NCI-H1105 treated with DMSO at 0.1 percent for 48 hours (cell line): ENCODE data around the gene MAD2L1.

Source experiments
- DNase-seq: peaks from one replicate; lab custom pipeline; 2025; lab: John Stamatoyannopoulos, UW

Gene MAD2L1

DNA sequence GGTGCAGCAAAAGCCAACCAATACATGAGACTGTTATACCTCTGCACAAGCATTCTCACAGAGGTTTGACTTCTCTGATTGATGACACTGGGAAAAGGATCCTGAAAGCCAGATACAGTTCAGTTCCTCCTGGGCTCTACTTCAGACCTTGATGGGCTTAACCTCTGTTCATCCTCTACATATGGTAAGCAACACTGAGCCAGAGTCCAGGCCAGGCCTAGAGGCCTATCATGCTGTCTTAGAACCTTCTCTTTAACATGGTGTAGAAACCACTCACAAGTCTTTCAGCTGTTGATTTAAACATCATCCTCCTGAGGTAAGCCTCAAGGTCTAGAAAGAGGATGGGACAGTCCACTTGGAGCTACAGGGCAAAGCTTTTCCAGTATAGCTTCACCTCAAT, 9.2 kb downstream of the MAD2L1 start:
- DNase-seq, result no peak

DNA sequence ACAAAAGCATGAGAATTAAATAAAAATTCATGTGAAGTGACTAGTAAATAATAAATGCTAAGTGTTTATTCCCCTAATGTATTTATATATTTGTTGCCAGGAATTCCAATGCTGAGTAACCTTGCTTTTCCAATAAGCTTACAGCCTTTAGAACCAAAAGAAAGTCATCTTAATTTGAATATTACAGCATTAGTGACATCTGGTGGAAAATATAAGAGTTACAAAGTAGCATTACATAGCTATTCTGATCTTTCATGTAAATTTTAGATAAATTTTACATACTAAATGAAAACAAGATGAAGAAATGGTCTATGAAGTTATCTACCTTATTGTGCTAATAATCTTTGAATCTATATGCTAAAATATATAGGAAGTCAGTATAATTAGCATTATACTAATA, 10.4 kb downstream of the MAD2L1 start:
- DNase-seq, result no peak

DNA sequence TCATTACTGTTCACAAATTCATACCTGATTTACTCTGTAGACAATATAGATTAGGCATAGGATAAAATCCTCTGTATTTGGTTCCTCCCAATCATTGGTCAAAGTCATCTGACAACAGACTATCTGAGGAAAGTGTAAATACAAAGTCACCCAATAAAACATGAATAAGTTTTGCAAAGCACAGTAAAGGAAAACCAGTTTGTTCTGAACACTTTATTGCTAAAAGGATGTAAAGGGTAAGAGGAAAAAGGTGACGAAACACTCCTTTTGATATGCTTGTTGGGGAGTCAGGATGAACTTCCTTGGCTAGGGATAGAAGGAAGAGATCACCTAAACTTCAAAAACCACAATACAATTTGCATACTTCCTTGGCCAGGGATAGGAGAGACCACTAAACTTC, 10.9 kb downstream of the MAD2L1 start:
- no peak for DNase-seq

DNA sequence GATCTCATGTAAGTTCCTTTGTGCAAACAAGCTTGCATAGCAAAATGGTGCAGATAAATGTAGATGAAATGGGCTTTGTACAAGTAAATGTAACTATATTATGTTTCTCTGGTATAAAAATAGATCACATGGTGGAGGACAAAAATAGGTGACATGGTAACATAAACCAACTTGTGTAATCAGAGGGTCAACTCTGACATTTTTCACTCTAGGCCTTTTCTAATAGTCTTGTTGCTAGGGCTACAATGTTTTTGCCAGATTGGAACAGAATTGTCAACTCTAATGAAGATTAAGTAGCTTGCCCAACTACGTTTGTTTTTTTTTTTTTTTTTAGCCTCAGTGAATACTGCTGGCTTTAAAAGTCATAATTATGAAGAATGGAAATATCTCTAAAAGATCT, 11.5 kb downstream of the MAD2L1 start:
- DNase-seq, result no peak

- no peak for DNase-seq
Observed at GRCh38 chr4:120053911-120054310, 12.7 kb downstream of the MAD2L1 start.

- DNase-seq, result no peak
Observed at GRCh38 chr4:120052856-120053255, 13.8 kb downstream of the MAD2L1 start.

- no peak for DNase-seq
Observed at GRCh38 chr4:120051253-120051652, 15.4 kb downstream of the MAD2L1 start.

DNA sequence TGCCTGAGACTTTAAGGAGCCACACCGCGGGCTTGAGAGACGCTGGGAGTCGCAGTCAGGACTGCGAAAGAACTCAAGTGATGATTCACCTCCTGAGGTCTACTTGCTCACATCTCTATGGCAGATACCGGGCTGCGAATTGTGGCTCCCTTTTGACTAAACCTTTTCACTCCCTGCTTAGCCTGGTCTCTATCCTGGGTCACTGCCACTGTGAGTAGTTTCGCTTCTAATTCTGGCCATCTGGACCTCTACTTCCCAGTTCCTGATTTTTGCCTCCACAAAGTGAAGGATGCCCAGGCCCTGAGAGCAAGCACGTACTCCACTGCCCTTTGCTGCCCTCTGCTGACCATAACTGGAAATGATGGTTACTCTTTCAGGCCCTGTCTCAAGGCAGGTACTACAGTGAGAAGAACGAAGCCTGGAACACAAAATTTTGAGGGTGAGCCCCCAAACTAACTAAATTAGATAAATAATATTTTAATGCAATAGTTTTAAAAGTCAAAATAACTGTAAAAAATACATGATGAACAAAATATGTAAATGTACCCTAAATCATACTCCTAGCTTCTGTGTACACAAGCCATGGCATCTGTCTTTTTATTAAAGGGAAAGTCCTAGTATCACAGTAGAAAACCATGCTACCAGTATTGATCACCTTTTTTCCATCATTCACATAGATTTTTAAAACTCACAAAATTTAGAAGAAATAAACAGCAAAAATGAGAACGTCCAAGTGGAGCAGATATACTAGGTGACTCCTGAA, 16.7 kb downstream of the MAD2L1 start:
- peak; percentile 45 for DNase-seq

DNA sequence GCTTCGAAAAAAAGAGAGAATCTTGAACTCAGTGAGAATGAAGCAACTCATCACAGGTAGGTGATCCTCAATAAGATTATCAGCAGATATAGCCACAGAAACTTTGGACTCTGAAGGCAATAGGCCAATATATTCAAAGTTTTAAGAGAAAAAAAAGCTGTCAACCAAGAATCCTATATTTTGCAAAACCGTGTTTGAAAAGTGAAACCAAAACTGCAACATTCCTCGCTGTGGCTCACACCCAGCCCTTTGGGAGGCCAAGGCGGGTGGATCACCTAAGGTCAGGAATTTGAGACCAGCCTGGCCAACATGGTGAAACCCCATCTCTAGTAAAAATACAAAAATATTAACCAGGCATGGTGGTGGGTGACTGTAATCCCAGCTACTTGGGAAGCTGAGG, 22.8 kb downstream of the MAD2L1 start:
- no peak for DNase-seq

DNA sequence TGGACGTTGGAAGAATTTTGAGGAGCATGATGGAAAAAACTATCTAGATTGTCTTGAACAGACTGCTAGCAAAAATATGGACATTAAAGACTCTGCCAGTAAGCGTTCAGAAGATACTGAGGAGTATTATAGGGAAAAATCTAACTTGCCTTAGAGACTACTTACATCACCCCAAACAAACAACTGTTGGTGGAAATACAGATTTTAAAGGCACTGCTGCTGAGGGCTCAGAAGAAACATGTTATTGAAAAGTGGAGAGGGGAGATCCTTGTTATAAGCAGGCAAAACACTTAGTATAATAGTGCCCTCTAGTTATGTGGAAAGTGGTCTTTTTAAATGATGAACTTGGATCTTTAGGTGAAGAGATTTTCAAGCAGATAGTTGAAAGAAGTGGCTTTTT, 29.2 kb downstream of the MAD2L1 start:
- no peak for DNase-seq

GRCh38 chr4:120034913-120035312, 31.7 kb downstream of the MAD2L1 start:
- DNase-seq, result no peak

GRCh38 chr4:120026853-120027252, 39.8 kb downstream of the MAD2L1 start:
- DNase-seq, result no peak

DNA sequence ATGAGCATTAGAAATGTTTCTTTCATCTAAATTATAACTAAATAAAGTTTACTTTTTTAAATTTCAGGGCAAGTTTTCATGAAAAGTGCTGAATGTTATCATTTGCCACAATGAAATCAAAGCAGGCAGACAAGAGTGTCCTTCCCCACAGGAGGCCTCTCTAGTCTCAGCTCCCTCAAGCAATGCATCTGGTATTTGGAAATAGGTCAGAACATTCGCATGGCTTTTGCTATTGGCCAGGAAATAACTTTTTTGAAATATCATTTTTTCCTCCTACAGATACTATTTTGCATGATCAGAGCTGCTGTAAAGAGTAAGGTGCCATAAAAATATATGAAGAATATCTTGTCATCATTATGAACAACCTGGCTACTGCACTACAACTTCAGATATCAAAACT, 41.1 kb downstream of the MAD2L1 start:
- no peak for DNase-seq

DNA sequence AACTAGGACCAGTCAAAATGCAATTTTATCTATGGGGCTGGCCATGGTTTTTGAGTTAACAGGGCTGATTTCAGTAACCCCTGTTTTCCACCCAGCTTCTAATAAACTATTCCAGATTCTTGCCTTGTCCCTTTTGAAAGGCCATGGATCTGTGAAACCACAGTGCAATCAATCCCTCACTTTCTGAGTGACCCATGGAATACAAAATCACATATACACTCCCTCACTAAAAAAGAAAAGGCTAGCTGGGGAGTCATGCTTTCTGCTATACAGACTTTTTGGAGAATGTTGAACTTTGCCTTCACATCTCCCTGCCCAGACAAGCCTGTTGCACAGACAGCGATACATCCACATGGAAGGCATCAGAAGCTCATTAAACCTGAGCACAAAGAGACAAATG, 47.9 kb downstream of the MAD2L1 start:
- DNase-seq, result no peak

DNA sequence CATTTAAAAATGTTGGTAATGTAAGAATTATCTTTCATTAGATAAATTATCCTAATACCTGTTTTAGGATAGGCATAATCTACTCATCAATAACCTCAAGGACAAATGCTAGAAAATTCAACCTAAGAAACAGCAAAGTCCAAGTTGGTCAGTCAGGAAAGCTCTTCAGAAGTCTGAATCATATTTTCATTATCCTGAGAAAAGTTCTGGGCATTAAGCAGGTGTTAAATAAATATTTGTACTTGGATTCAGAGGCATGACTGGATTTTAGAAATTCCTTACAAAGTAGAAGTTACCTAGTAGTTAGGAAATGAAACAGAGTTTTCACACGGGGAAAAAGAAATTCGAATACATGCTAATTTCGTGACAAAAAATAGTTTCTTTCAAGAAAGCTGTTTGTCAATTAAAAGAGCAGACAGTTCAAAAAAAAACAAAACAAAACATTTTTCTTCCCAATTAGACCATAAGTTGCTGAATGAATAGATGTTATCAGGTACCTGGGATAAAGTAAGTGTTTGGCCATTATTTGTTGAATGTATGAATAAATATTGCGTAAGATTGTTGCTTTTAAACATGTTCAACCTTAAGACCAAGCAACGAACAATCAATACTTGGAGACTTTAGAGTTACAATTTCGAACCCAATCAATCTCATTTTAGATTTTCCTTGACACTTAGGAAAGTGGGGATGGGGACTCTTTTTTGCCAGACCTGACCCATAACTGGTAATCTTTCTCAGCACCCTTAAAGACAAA, 48.5 kb downstream of the MAD2L1 start:
- DNase-seq, result no peak

DNA sequence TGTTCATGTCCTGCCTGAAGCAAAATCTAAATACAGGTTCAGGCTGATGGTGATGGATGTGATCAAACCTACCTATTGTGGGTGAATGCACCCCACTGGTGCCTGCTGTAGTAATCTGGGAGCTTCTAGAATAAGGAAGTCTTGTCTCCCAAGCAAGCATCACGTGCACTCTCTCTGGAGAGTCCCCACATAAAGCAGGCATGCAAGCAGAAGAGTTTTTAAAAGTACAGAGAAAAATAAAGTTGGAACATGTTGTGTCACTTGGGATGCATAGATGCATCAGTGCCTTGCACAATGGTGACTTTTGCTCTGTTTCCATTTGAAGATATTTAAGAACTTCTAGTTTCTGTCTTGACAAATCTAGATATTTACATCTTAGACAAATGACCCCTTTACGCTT, 54.9 kb downstream of the MAD2L1 start:
- DNase-seq, result no peak

- DNase-seq, result no peak
Observed at GRCh38 chr4:120010646-120011045, 56.0 kb downstream of the MAD2L1 start.

GRCh38 chr4:120009731-120010130, 56.9 kb downstream of the MAD2L1 start:
- DNase-seq, result no peak

- DNase-seq, result no peak
Observed at GRCh38 chr4:120008957-120009356, 57.7 kb downstream of the MAD2L1 start.

DNA sequence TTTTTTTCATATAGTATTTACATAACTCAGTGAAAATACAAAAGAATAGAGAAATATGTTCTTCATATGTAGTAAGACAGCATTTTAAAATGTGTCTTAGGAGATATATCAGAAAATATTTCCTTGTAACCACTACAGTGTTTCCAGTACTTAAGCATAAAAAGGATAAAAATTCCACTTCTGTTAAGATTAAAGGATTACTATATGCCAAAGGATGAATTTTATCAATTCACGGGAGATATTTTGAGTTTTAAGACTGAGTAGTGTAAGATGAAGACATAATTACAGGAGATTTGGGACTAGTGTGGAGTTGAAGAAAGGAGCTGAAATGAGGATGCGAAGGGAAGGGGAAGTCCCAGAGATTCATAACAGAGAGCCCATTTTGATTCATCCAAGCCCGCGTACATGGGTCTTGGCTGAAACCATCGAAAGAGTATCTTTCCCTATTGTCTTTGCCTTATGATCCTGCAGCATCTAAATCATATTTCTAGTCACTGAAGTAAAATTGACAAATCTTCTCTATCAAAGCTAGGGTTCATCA, 58.7 kb downstream of the MAD2L1 start:
- DNase-seq, result no peak

DNA sequence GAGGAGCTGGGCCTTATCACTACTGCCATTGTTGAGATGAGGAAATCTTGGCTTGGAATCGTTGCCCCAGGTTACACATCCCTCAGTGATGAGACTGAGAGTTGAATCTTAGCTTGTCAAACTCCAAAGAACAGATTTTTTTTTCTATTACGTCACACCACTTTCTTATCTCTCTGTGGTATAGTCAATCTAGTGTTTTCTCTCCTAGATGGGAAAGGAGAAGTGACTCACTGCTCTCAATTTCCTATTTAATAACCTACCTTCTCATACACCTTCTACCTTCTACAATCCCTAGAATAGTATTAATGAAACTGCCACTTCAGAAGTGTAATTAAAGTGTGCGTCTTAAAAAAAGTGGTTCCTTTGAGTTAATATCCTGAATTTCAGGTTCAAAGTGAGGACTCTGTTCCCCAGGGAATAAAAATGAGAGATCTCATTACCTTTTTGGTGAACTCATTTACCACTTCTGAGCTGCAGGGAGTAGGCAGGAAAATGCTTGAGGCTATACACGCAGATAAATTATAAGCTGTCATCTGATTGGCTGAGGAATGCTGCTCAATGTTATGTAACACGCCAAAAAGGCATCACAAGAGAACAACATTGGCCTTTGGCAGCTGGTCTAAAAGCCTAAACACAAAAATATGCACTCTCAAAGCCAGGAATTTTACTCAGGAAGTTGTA, 59.3 kb downstream of the MAD2L1 start:
- DNase-seq, result no peak
